Measurements from ENCODE around the gene PRG3. TPM values are rescaled to one million over a fixed set of nuclear protein-coding genes. Genes with fewer than 3 reads are reported as not detected.

The PRG3 gene
- total RNA-seq, 1 experiment from 2014 or later: not detected

GRCh38 chr11:57406337-57406904, 25.5 kb upstream of the PRG3 start:
- CTCF ChIA-PET: interaction anchor here (1.3 kb wide), 1 partner anchor 54 kb away, joined by 3 read pairs; the partner anchor contains the start of gene RTN4RL2
- no peak for DNase-seq (ENCODE audit: low spot score)
- H3K9me3 Mint-ChIP-seq: no peaks in the 10 kb centered on the region
- ATAC-seq: no peak
- TF ChIP-seq, protein P1, sequence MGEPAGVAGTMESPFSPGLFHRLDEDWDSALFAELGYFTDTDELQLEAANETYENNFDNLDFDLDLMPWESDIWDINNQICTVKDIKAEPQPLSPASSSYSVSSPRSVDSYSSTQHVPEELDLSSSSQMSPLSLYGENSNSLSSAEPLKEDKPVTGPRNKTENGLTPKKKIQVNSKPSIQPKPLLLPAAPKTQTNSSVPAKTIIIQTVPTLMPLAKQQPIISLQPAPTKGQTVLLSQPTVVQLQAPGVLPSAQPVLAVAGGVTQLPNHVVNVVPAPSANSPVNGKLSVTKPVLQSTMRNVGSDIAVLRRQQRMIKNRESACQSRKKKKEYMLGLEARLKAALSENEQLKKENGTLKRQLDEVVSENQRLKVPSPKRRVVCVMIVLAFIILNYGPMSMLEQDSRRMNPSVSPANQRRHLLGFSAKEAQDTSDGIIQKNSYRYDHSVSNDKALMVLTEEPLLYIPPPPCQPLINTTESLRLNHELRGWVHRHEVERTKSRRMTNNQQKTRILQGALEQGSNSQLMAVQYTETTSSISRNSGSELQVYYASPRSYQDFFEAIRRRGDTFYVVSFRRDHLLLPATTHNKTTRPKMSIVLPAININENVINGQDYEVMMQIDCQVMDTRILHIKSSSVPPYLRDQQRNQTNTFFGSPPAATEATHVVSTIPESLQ (CRISPR knock-in tag; IDR thresholded peaks at IDR 0.05): no peak
- TF ChIP-seq NR2C2 (CRISPR knock-in tag; IDR thresholded peaks at IDR 0.05) (no peak), ESRRA (CRISPR knock-in tag; IDR thresholded peaks at IDR 0.05; ENCODE audit: borderline replicate concordance) (no peak), RELA (CRISPR knock-in tag; IDR thresholded peaks at IDR 0.05; ENCODE audit: borderline replicate concordance) (no peak), ZBTB21 (CRISPR knock-in tag; IDR thresholded peaks at IDR 0.05; ENCODE audit: borderline replicate concordance) (no peak), NR1H2 (CRISPR knock-in tag; IDR thresholded peaks at IDR 0.05) (no peak), SMAD4 (CRISPR knock-in tag; IDR thresholded peaks at IDR 0.05) (no peak), FOXP1 (CRISPR knock-in tag; IDR thresholded peaks at IDR 0.05; ENCODE audit: borderline replicate concordance) (no peak), KAT7 (CRISPR knock-in tag; IDR thresholded peaks at IDR 0.05; ENCODE audit: borderline replicate concordance) (no peak), ELF4 (CRISPR knock-in tag; IDR thresholded peaks at IDR 0.05; ENCODE audit: low read depth) (no peak), CREM (CRISPR knock-in tag; IDR thresholded peaks at IDR 0.05) (no peak), E2F4 (CRISPR knock-in tag; IDR thresholded peaks at IDR 0.05; ENCODE audit: borderline replicate concordance, low read depth) (no peak), RORB (CRISPR knock-in tag; IDR thresholded peaks at IDR 0.05) (no peak), ATF1 (CRISPR knock-in tag; IDR thresholded peaks at IDR 0.05) (no peak)
- TF ChIP-seq, protein P2, sequence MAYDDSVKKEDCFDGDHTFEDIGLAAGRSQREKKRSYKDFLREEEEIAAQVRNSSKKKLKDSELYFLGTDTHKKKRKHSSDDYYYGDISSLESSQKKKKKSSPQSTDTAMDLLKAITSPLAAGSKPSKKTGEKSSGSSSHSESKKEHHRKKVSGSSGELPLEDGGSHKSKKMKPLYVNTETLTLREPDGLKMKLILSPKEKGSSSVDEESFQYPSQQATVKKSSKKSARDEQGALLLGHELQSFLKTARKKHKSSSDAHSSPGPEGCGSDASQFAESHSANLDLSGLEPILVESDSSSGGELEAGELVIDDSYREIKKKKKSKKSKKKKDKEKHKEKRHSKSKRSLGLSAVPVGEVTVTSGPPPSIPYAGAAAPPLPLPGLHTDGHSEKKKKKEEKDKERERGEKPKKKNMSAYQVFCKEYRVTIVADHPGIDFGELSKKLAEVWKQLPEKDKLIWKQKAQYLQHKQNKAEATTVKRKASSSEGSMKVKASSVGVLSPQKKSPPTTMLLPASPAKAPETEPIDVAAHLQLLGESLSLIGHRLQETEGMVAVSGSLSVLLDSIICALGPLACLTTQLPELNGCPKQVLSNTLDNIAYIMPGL (CRISPR knock-in tag; IDR thresholded peaks at IDR 0.05): no peak
- TF ChIP-seq, protein P3, sequence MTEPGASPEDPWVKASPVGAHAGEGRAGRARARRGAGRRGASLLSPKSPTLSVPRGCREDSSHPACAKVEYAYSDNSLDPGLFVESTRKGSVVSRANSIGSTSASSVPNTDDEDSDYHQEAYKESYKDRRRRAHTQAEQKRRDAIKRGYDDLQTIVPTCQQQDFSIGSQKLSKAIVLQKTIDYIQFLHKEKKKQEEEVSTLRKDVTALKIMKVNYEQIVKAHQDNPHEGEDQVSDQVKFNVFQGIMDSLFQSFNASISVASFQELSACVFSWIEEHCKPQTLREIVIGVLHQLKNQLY (CRISPR knock-in tag; IDR thresholded peaks at IDR 0.05): no peak
- H3K4me3 Mint-ChIP-seq: no peak overlapping the region
- no peak overlapping the region for H3K27ac Mint-ChIP-seq
- no peaks in the 10 kb centered on the region for H3K4me1 Mint-ChIP-seq
- POLR2A ChIA-PET: no interaction called here
- peaks cover 25% of the 10 kb centered on the region for H3K36me3 Mint-ChIP-seq
- peaks cover 7% of the 10 kb centered on the region; the same call in 1 of the 2 replicates for H3K27me3 Mint-ChIP-seq (ENCODE audit: low read depth)

DNA sequence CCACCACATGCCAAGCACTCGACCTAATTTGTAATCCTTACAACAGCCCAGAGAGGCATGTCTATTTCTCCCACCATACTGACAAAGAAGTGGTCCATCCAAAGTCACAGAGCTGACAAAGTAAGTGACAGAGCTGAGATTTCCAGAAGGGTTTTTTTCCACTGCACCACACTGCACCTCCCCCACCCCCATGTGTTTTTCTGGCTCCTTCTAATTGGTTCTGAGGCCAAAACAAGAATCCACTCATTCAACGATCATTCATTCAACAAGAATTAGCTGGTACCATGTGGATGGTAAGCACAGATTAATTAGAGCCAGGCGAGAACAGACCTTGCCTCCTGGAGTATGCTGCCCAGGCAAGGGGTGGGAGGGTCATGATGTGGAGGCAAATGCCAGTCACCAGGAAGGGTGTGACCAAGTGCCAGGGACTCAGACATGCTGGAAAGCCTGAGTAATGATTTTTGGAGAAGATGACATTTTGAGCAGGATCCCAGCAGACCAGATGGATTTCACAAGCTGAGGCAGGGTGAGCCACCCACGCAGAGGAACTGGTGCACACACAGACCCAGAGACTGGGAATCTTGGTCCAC, 24.4 kb upstream of the PRG3 start:
- POLR2A ChIA-PET: no interaction called here
- H3K27ac Mint-ChIP-seq: no peak overlapping the region
- TF ChIP-seq ATF1 (CRISPR knock-in tag; IDR thresholded peaks at IDR 0.05) (no peak), SMAD4 (CRISPR knock-in tag; IDR thresholded peaks at IDR 0.05) (no peak), CREB1 (CRISPR knock-in tag; IDR thresholded peaks at IDR 0.05) (no peak), GTF2I (CRISPR knock-in tag; conservative IDR thresholded peaks at IDR 0.05) (no peak), TEAD1 (CRISPR knock-in tag; IDR thresholded peaks at IDR 0.05) (no peak), FOXP1 (CRISPR knock-in tag; IDR thresholded peaks at IDR 0.05; ENCODE audit: borderline replicate concordance) (no peak), NR2C2 (CRISPR knock-in tag; IDR thresholded peaks at IDR 0.05) (no peak), PREB (CRISPR knock-in tag; IDR thresholded peaks at IDR 0.05; ENCODE audit: borderline replicate concordance) (no peak)
- TF ChIP-seq, protein P4, sequence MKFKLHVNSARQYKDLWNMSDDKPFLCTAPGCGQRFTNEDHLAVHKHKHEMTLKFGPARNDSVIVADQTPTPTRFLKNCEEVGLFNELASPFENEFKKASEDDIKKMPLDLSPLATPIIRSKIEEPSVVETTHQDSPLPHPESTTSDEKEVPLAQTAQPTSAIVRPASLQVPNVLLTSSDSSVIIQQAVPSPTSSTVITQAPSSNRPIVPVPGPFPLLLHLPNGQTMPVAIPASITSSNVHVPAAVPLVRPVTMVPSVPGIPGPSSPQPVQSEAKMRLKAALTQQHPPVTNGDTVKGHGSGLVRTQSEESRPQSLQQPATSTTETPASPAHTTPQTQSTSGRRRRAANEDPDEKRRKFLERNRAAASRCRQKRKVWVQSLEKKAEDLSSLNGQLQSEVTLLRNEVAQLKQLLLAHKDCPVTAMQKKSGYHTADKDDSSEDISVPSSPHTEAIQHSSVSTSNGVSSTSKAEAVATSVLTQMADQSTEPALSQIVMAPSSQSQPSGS (CRISPR knock-in tag; IDR thresholded peaks at IDR 0.05; ENCODE audit: borderline replicate concordance, low read depth): no peak
- TF ChIP-seq, protein P5, sequence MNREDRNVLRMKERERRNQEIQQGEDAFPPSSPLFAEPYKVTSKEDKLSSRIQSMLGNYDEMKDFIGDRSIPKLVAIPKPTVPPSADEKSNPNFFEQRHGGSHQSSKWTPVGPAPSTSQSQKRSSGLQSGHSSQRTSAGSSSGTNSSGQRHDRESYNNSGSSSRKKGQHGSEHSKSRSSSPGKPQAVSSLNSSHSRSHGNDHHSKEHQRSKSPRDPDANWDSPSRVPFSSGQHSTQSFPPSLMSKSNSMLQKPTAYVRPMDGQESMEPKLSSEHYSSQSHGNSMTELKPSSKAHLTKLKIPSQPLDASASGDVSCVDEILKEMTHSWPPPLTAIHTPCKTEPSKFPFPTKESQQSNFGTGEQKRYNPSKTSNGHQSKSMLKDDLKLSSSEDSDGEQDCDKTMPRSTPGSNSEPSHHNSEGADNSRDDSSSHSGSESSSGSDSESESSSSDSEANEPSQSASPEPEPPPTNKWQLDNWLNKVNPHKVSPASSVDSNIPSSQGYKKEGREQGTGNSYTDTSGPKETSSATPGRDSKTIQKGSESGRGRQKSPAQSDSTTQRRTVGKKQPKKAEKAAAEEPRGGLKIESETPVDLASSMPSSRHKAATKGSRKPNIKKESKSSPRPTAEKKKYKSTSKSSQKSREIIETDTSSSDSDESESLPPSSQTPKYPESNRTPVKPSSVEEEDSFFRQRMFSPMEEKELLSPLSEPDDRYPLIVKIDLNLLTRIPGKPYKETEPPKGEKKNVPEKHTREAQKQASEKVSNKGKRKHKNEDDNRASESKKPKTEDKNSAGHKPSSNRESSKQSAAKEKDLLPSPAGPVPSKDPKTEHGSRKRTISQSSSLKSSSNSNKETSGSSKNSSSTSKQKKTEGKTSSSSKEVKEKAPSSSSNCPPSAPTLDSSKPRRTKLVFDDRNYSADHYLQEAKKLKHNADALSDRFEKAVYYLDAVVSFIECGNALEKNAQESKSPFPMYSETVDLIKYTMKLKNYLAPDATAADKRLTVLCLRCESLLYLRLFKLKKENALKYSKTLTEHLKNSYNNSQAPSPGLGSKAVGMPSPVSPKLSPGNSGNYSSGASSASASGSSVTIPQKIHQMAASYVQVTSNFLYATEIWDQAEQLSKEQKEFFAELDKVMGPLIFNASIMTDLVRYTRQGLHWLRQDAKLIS (CRISPR knock-in tag; IDR thresholded peaks at IDR 0.05; ENCODE audit: borderline replicate concordance): no peak

More for the DNA sequence above, 24.4 kb upstream of the PRG3 start:
- Mint-ChIP-seq H3K4me1 (no peaks in the 10 kb centered on the region), H3K27me3 (ENCODE audit: low read depth) (peaks cover 7% of the 10 kb centered on the region; the same call in 1 of the 2 replicates), H3K36me3 (peaks cover 19% of the 10 kb centered on the region), H3K9me3 (no peaks in the 10 kb centered on the region), H3K4me3 (no peak overlapping the region)
- ATAC-seq: no peak
- no peak for DNase-seq (ENCODE audit: low spot score)
- CTCF ChIA-PET: no interaction called here

All from WTC11 (cell line).